CD14-positive monocyte (primary cell): ENCODE data around the gene FGFRL1. TPM values are rescaled to one million over a fixed set of nuclear protein-coding genes. Genes with fewer than 3 reads are reported as not detected.

Experiments
- DNase-seq, 3 donors: peaks; one replicate each; pipeline ENCODE4 v3.0.0-alpha.2; 2011 to 2022
- H2AFZ ChIP-seq: 2 replicates; pipeline ENCODE4 v1.6.0; 2012; ENCODE audit warnings: mild to moderate bottlenecking, low read depth, low read length, inconsistent platforms; ENCODE audit not compliant: insufficient read depth, poor library complexity, severe bottlenecking
- H3K27ac ChIP-seq, 2 donors: 1 replicate in 1 of 2; 2 replicates in 1 of 2; pipeline ENCODE4 v1.5.1; 2012 to 2013; ENCODE audit warnings: low read length in 2 of 2, control low read depth in 1 of 2, inconsistent platforms in 1 of 2, low read depth in 1 of 2, mild to moderate bottlenecking in 1 of 2
- H3K27me3 ChIP-seq, 2 donors: one replicate each; pipeline versions ENCODE4 v1.6.0 to v1.6.1; 2011 to 2013; ENCODE audit warnings: low read length in 2 of 2; ENCODE audit not compliant: control insufficient read depth in 2 of 2, insufficient read depth in 2 of 2
- H3K36me3 ChIP-seq, 2 donors: replicated peaks in 1 of 2; 1 replicate in 1 of 2; 2 replicates in 1 of 2; pipeline versions ENCODE4 v1.5.1 to v1.6.1; 2012 to 2013; ENCODE audit warnings: low read length in 2 of 2, control low read depth in 1 of 2, inconsistent platforms in 1 of 2, mild to moderate bottlenecking in 1 of 2; ENCODE audit not compliant: insufficient read depth in 2 of 2, control insufficient read depth in 1 of 2
- H3K4me1 ChIP-seq, 2 donors: 1 replicate in 1 of 2; 2 replicates in 1 of 2; pipeline versions ENCODE4 v1.5.1 to v1.6.1; 2012 to 2013; ENCODE audit warnings: low read length in 2 of 2, control low read depth in 1 of 2, inconsistent platforms in 1 of 2, mild to moderate bottlenecking in 1 of 2, moderate library complexity in 1 of 2; ENCODE audit not compliant: insufficient read depth in 2 of 2, control insufficient read depth in 1 of 2
- H3K4me2 ChIP-seq: replicated peaks from 2 replicates; pipeline ENCODE3; 2012; ENCODE audit warnings: low read length, moderate library complexity, mild to moderate bottlenecking; ENCODE audit not compliant: poor library complexity, severe bottlenecking; ENCODE audit errors: extremely low read depth
- H3K4me3 ChIP-seq, 3 experiments: fragments of 200-600 bp in 1 of 3; sonication (generic) in 1 of 3; replicated peaks in 1 of 3; 1 replicate in 2 of 3; 2 replicates in 1 of 3; pipeline ENCODE4 v1.5.1; 2011 to 2013; ENCODE audit warnings: low read length in 3 of 3, mild to moderate bottlenecking in 3 of 3, control low read depth in 2 of 3, low read depth in 2 of 3, inconsistent platforms in 1 of 3, moderate library complexity in 1 of 3
- H3K79me2 ChIP-seq: 2 replicates; pipeline ENCODE4 v1.6.0; 2012; ENCODE audit warnings: mild to moderate bottlenecking, control low read depth, inconsistent platforms, low read length, moderate library complexity; ENCODE audit not compliant: insufficient read depth
- H3K9ac ChIP-seq: 2 replicates; pipeline ENCODE4 v1.6.0; 2017; ENCODE audit warnings: low read length, mild to moderate bottlenecking; ENCODE audit not compliant: insufficient read depth, poor library complexity, severe bottlenecking
- H3K9me3 ChIP-seq, 2 donors: replicated peaks in 1 of 2; 1 replicate in 1 of 2; 2 replicates in 1 of 2; pipeline versions ENCODE4 v1.5.1 to v1.6.1; 2012 to 2013; ENCODE audit warnings: low read length in 2 of 2, control low read depth in 1 of 2; ENCODE audit not compliant: control insufficient read depth in 1 of 2, insufficient read depth in 1 of 2
- H4K20me1 ChIP-seq: 2 replicates; pipeline ENCODE4 v1.6.0; 2012; ENCODE audit warnings: mild to moderate bottlenecking, low read length, control low read depth, moderate library complexity; ENCODE audit not compliant: insufficient read depth
- H3K27ac Mint-ChIP-seq, 7 donors: one replicate each; pipeline ENCODE4 v1.8.0; 2020; ENCODE audit warnings: mild to moderate bottlenecking in 7 of 7, mixed read lengths in 7 of 7, moderate library complexity in 6 of 7, inconsistent platforms in 2 of 7
- H3K27me3 Mint-ChIP-seq, 3 donors: one replicate each; pipeline ENCODE4 v1.8.0; 2021 to 2022; ENCODE audit warnings: low read depth in 3 of 3, mild to moderate bottlenecking in 3 of 3, mixed read lengths in 3 of 3, moderate library complexity in 3 of 3, inconsistent platforms in 1 of 3
- H3K36me3 Mint-ChIP-seq, 2 donors: one replicate each; pipeline ENCODE4 v1.8.0; 2020; ENCODE audit warnings: mixed read lengths in 2 of 2, inconsistent platforms in 1 of 2, mild to moderate bottlenecking in 1 of 2
- H3K4me1 Mint-ChIP-seq: one replicate; pipeline ENCODE4 v1.8.0; 2020; ENCODE audit warnings: mild to moderate bottlenecking, mixed read lengths
- H3K4me3 Mint-ChIP-seq, 2 donors: one replicate each; pipeline ENCODE4 v1.8.0; 2020; ENCODE audit warnings: mild to moderate bottlenecking in 2 of 2, mixed read lengths in 2 of 2, moderate library complexity in 1 of 2
- H3K9me3 Mint-ChIP-seq, 7 donors: one replicate each; pipeline ENCODE4 v1.8.0; 2020 to 2022; ENCODE audit warnings: mixed read lengths in 7 of 7, mild to moderate bottlenecking in 6 of 7, moderate library complexity in 6 of 7, inconsistent platforms in 2 of 7
- WGBS: methylation state at CpG from one replicate; pipeline ENCODE4 v1.1.5; 2013; ENCODE audit warnings: missing lambda C conversion rate; ENCODE audit not compliant: insufficient coverage; 5-methylcytosine and 5-hydroxymethylcytosine counted together
- intact Hi-C, 2 donors: fragments of 100-400 bp; cut with micrococcal nuclease; formaldehyde crosslinking; loops; one replicate each; pipeline versions ENCODE4 v1.15.0 to v1.15.1; 2023
- polyA plus RNA-seq, 3 donors: library from polyadenylated mRNA; depleted of rRNA in 1 of 3; unstranded in 2 of 3; stranded (reverse) in 1 of 3; fragments of 300-500 nt in 2 of 3; fragments of >200 nt in 1 of 3; fragmentation: Illumina TruSeq in 2 of 3; gene quantifications; 1 replicate in 2 of 3; 2 replicates in 1 of 3; pipeline ENCODE4 v1.2.3, GENCODE V29; 2012 to 2021
- TF ChIP-seq, protein P1 (sequence below): fragments of 200-600 bp; IDR thresholded peaks from one replicate; pipeline ENCODE4 v1.8.0; 2022; ENCODE audit warnings: antibody characterized with exemption, mild to moderate bottlenecking

The FGFRL1 gene
- polyA plus RNA-seq, 3 donors = 0.17 to 77.7 (median 0.28) TPM

DNA sequence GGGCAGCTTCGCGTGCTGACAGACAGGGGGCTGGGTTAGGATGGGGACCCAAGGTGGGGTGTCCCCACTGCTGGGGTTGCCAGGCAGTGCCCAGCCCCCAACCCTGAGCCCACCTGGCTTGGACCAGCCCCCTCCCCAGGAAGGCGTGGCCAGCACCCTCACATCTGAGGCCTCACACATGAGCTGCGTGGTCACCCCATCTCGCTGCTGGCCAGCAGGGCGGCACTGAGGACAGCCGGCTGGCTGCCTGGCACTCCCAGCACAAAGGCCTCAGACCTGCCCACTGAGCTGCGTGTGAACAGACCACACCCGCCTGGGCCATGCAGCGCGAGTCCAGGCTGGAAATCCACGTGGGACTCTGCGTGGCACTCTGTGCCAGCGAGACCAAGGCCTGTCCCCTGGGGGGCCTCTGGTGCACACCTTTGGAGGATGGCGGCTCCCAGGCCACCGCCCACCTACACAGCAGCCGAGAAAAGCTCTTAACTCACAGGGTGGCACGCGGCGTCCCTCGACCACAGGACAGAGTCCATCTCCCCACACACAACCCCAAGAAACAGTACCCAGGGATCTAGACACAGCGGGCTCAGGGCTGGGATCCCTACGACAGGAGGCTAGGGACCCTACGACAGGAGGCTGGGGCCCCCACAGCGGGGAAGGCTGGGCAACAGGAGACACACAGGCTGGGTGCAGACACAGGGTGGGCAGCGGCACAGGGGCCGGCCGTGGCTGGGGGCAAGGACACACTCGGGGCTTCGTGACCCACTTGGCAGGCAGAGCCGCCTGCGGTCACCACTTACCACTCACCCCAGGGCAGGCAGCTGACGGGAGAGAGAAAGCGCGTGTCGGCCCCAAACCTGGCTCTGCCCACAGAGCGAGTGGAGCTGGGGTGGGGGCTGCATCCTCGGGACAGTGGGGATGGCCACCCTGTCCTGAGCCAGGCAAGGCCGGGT is 47.9 kb upstream of the FGFRL1 start:
- Histone ChIP-seq H3K36me3 (peaks cover 22 to 79% of the 10 kb centered on the region in 2 donors), H3K9me3 (no peaks in the 10 kb centered on the region), H3K9ac (no peak overlapping the region), H3K79me2 (no peaks in the 10 kb centered on the region), H3K27me3 (peaks cover 0 to 8% of the 10 kb centered on the region in 2 donors), H3K27ac (no peak overlapping the region), H3K4me3 (no peak overlapping the region), H3K4me1 (no peaks in the 10 kb centered on the region), H4K20me1 (peaks cover 23% of the 10 kb centered on the region), H2AFZ (no peak overlapping the region), H3K4me2 (no peak overlapping the region)
- WGBS = 95% methylated on average over 28 of the region's 39 CpGs
- peaks cover 2 to 6% (median 2%) of the 10 kb centered on the region in 3 donors for H3K27me3 Mint-ChIP-seq
- no peak for DNase-seq
- no peaks in the 10 kb centered on the region for H3K4me1 Mint-ChIP-seq
- H3K27ac Mint-ChIP-seq = peak overlapping the region in 2 of 7 donors; percentile 14 to 57
- H3K9me3 Mint-ChIP-seq = no peaks in the 10 kb centered on the region
- intact Hi-C loops = no loop called here
- H3K36me3 Mint-ChIP-seq = peaks cover 17 to 35% of the 10 kb centered on the region in 2 donors
- TF ChIP-seq, protein P1, sequence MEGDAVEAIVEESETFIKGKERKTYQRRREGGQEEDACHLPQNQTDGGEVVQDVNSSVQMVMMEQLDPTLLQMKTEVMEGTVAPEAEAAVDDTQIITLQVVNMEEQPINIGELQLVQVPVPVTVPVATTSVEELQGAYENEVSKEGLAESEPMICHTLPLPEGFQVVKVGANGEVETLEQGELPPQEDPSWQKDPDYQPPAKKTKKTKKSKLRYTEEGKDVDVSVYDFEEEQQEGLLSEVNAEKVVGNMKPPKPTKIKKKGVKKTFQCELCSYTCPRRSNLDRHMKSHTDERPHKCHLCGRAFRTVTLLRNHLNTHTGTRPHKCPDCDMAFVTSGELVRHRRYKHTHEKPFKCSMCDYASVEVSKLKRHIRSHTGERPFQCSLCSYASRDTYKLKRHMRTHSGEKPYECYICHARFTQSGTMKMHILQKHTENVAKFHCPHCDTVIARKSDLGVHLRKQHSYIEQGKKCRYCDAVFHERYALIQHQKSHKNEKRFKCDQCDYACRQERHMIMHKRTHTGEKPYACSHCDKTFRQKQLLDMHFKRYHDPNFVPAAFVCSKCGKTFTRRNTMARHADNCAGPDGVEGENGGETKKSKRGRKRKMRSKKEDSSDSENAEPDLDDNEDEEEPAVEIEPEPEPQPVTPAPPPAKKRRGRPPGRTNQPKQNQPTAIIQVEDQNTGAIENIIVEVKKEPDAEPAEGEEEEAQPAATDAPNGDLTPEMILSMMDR = no peak
- no peak overlapping the region for H3K4me3 Mint-ChIP-seq

DNA sequence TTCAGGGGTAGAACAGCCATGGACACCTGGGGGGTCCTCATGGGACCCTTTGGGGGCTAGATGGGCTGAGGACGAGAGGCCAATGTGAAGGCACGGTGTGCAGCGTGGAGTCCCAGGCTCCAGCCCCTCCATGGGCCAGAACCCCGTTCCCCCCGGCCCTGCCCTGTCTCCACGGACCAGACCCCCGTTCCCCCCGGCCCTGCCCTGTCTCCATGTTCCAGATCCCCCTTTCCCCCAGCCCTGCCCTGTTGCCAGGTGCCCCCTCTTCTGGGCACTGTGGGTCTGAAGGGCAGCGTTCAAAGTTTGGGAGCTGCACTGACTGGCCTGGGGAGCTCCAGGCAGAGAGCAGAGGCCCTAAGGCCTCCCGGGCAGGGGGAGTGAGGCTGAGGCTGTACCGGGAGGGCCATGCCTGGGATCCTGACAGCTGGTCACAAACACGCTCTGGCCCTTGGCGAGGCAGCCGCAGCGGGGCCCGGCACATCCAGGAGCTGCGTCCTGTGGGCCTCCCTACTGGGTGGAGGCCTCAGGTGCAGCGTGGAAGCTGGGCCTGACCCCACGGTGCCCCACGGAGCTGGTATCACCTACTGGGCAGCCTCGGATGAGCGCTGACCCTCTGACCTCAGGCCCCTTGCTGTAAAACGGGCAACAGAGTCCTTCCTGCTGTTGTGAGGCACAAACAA is 46.9 kb upstream of the FGFRL1 start:
- H2AFZ ChIP-seq = no peak overlapping the region
- H3K9me3 ChIP-seq = no peaks in the 10 kb centered on the region
- Mint-ChIP-seq H3K4me3 (no peak overlapping the region), H3K27ac (no peak overlapping the region), H3K4me1 (no peaks in the 10 kb centered on the region), H3K36me3 (peaks cover 13 to 25% of the 10 kb centered on the region in 2 donors), H3K9me3 (no peaks in the 10 kb centered on the region), H3K27me3 (peaks cover 2 to 11% (median 6%) of the 10 kb centered on the region in 3 donors)
- peaks cover 23% of the 10 kb centered on the region for H4K20me1 ChIP-seq
- no peak overlapping the region for H3K4me2 ChIP-seq
- H3K36me3 ChIP-seq = peaks cover 18 to 70% of the 10 kb centered on the region in 2 donors
- TF ChIP-seq, protein P1 = no peak
- DNase-seq = no peak
- H3K79me2 ChIP-seq = no peaks in the 10 kb centered on the region
- H3K4me1 ChIP-seq = no peaks in the 10 kb centered on the region
- no peak overlapping the region for H3K9ac ChIP-seq
- H3K27ac ChIP-seq = no peak overlapping the region
- H3K4me3 ChIP-seq = no peak overlapping the region
- intact Hi-C loops = no loop called here
- 98% methylated on average over 19 of the region's 23 CpGs for WGBS
- peaks cover 0 to 15% of the 10 kb centered on the region in 2 donors for H3K27me3 ChIP-seq
